Adrenal gland (tissue), 12 donors: ENCODE measurements around the gene TMA16. TPM values are rescaled to one million over a fixed set of nuclear protein-coding genes. Genes with fewer than 3 reads are reported as not detected.
A peak's percentile ranks its signal among the peaks of the same experiment; 100 is the strongest.

Experiments used
- DNase-seq, 7 donors: peaks; one replicate each; pipeline ENCODE4 v3.0.0-alpha.2; 2019 to 2020
- H3K27ac ChIP-seq, 5 donors: fragments of 200-600 bp; sonication (generic) in 4 of 5; 1 replicate in 3 of 5; 2 replicates in 2 of 5; pipeline versions ENCODE4 v1.5.1 to v1.8.0; 2016 to 2020; ENCODE audit warnings: mild to moderate bottlenecking in 1 of 5
- H3K27me3 ChIP-seq: fragments of 200-600 bp; 2 replicates; pipeline ENCODE4 v1.8.0; 2021
- H3K36me3 ChIP-seq, 2 donors: fragments of 200-600 bp; replicated peaks in 1 of 2; 1 replicate in 1 of 2; 2 replicates in 1 of 2; pipeline versions ENCODE4 v1.5.1 to v1.8.0; 2018 to 2022
- H3K4me1 ChIP-seq, 2 donors: fragments of 200-600 bp; replicated peaks in 1 of 2; 1 replicate in 1 of 2; 2 replicates in 1 of 2; pipeline versions ENCODE4 v1.5.1 to v1.8.0; 2018 to 2021
- H3K4me3 ChIP-seq, 4 donors: fragments of 200-600 bp; sonication (generic) in 3 of 4; one replicate each; pipeline ENCODE4 v1.5.1; 2016 to 2018
- H3K9me3 ChIP-seq, 3 donors: fragments of 200-600 bp; sonication (generic) in 1 of 3; replicated peaks in 1 of 3; 1 replicate in 2 of 3; 2 replicates in 1 of 3; pipeline versions ENCODE4 v1.5.1 to v1.8.0; 2016 to 2021
- POLR2A ChIP-seq, 2 donors: fragments of 450-650 bp; IDR thresholded peaks; one replicate each; pipeline ENCODE4 v1.6.1; 2017; ENCODE audit warnings: antibody characterized with exemption in 2 of 2, mild to moderate bottlenecking in 2 of 2, moderate library complexity in 1 of 2
- WGBS, 4 donors: extraction: QIAGEN DNeasy Blood & Tissue Kit in 2 of 4; methylation state at CpG; one replicate each; pipeline versions ENCODE4 v1.1.5 to v1.1.7; 2013 to 2017; 5-methylcytosine and 5-hydroxymethylcytosine counted together
- intact Hi-C, 2 donors: fragments of 100-400 bp; cut with DNase I; formaldehyde crosslinking; loops; one replicate each; pipeline versions ENCODE4 v1.14.1 to v1.15.0; 2022 to 2023
- polyA plus RNA-seq, 3 donors: library from polyadenylated mRNA; stranded (reverse); fragments of 200-250 nt in 2 of 3; fragments of 350-450 nt in 1 of 3; fragmentation: Illumina TruSeq in 1 of 3; extraction: RNeasy Lipid Tissue Mini Kit (QIAGEN cat#74804) in 1 of 3; gene quantifications; one replicate each; pipeline ENCODE4 v1.2.3, GENCODE V29; 2013 to 2014
- total RNA-seq, 9 donors: library from RNA; depleted of rRNA in 4 of 9; stranded (reverse); fragments of >200 nt in 4 of 9; fragments of 120-200 nt in 1 of 9; fragmentation: NEBNext Ultra II Directional in 1 of 9; extraction: Animal tissue kit (Norgen Biotek cat#: 25700) in 1 of 9; gene quantifications; one replicate each; pipeline versions ENCODE4 v1.1.0 to v1.2.4, GENCODE V29; 2013 to 2023
- TF ChIP-seq, protein P1 (sequence below), 6 experiments: fragments of 450-650 bp in 4 of 6; fragments of 200-600 bp in 2 of 6; sonication (generic) in 1 of 6; IDR thresholded peaks; 1 replicate in 5 of 6; 2 replicates in 1 of 6; pipeline versions ENCODE4 v1.5.1 to v1.8.0; 2016 to 2021; ENCODE audit warnings: antibody characterized with exemption in 6 of 6, mild to moderate bottlenecking in 2 of 6, moderate library complexity in 1 of 6
- donor health status: healthy with polysubstance abuse.
- donor health status: Bipolar disorder and iron deficiency.
- donor health status: DM: yes; HTN: yes; CAD: no.
- donor health status: DM: no; HTN: no; CAD: no.
- donor health status: DM: no; HTN: no; CAD: no.
- donor health status: DM: yes; HTN: yes; CAD: no.

The TMA16 gene
- total and polyA plus RNA-seq, 12 donors, result 7.7 to 63.1 (median 17.8) TPM

DNA sequence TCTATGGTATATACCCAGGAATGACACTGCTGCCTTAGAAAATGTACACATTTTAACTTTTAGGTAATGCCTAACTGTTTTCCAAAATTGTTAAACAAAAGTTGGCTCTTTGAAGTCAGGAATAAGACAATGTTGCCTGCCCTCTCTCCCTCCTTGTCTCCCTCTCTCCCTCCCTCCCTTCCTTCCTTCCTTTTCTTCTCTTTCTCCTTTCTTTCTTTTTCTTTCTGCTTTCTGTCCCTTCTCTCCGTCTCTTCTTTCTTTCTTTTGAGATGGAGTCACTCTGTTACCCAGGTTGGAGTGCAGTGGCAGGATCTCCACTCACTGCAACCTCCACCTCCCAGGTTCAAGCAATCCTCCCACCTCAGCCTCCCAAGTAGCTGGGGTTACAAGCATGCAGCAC is 4.6 kb upstream of the TMA16 start:
- Histone ChIP-seq H3K4me1 (no peaks in the 10 kb centered on the region), H3K27ac (no peak overlapping the region), H3K36me3 (no peaks in the 10 kb centered on the region), H3K27me3 (no peaks in the 10 kb centered on the region), H3K9me3 (no peaks in the 10 kb centered on the region), H3K4me3 (no peak overlapping the region)
- no peak for DNase-seq
- TF ChIP-seq, protein P1, sequence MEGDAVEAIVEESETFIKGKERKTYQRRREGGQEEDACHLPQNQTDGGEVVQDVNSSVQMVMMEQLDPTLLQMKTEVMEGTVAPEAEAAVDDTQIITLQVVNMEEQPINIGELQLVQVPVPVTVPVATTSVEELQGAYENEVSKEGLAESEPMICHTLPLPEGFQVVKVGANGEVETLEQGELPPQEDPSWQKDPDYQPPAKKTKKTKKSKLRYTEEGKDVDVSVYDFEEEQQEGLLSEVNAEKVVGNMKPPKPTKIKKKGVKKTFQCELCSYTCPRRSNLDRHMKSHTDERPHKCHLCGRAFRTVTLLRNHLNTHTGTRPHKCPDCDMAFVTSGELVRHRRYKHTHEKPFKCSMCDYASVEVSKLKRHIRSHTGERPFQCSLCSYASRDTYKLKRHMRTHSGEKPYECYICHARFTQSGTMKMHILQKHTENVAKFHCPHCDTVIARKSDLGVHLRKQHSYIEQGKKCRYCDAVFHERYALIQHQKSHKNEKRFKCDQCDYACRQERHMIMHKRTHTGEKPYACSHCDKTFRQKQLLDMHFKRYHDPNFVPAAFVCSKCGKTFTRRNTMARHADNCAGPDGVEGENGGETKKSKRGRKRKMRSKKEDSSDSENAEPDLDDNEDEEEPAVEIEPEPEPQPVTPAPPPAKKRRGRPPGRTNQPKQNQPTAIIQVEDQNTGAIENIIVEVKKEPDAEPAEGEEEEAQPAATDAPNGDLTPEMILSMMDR (IDR thresholded peaks at IDR 0.05), result no peak
- no peak for TF ChIP-seq POLR2A (IDR thresholded peaks at IDR 0.05)
- WGBS, 4 donors, result 47 to 74% (median 52%) methylated on average over 1 of the region's 1 CpG
- intact Hi-C loops, result loop anchor here (5.0 to 10.0 kb wide), 2 partner anchors 55 to 57 kb away; no protein-coding TSS in a partner anchor

DNA sequence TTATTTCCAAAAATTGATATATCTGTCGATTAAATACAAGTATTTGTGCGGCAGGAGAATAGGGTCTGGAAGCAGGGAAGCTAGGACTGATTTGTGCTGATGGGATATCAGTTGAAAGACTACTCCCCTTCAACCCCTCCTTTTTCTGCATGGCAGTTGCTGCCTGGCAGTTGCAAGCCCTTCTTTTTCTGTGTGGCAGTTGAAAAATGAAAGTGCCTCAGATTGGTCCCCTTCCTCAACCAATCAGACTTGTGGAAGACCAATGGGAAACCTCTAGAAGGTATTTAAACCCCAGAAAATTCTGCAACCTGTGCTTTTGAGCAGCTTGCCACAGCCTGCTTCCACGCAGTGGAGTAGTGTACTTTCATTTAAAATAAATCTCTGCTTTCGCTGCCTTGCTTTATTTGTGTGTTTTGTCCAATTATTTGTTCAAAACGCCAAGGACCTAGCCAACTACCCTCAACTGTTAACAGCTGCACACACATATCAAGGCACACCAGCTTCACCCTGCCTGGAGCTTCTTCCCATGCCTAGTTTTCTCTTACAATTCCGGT is 1.5 kb upstream of the TMA16 start:
- WGBS, 4 donors, result 93 to 95% (median 94%) methylated on average over 6 of the region's 6 CpGs
- TF ChIP-seq, protein P1 (IDR thresholded peaks at IDR 0.05), result no peak
- no peak for TF ChIP-seq POLR2A (IDR thresholded peaks at IDR 0.05)
- Histone ChIP-seq H3K36me3 (no peaks in the 10 kb centered on the region), H3K4me1 (peaks cover 0 to 19% of the 10 kb centered on the region in 2 donors), H3K27ac (no peak overlapping the region), H3K9me3 (no peaks in the 10 kb centered on the region), H3K4me3 (peak overlapping the region in 1 of 4 donors; percentile 9), H3K27me3 (no peaks in the 10 kb centered on the region)
- intact Hi-C loops, result no loop called here
- DNase-seq, result no peak

DNA sequence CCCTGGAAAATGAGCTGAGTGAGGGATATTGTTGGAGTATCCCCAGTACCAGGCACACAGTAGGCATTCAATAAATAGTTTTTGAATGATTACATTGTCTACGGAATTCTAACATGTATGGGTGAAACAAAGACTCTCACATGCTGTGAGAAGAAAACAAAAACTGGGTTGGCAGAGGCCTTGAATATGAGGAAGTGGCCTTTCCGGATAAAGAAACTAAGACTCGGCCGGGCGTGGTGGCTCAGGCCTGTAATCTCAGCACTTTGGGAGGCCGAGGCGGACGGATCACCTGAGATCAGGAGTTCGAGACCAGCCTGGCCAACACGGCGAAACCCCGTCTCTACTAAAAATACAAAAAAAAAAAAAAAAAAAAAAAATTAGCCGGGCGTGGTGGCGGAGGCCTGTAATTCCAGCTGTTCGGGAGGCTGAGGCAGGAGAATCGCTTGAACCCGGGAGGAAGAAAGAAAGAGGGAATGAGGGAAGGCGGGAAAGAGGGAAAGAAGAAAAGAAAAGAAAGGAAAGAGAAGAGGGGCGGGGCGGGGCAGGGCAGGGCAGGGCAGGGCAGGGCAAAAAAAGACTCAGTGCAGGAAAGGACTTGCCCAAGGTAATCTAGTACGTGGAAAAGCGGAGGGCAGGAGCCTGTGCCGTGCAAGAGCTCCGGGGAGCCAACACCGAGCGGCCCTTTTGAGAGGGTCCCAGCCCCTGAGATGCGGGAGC is 689 bp upstream of the TMA16 start:
- peak in 4 of 7 donors; percentile 22 to 61 (median 40) for DNase-seq
- H3K9me3 ChIP-seq, result no peaks in the 10 kb centered on the region
- H3K4me3 ChIP-seq, result peak overlapping the region; percentile 7 to 89 (median 85)
- 43 to 48% (median 47%) methylated on average over 28 of the region's 28 CpGs for WGBS, 4 donors
- H3K4me1 ChIP-seq, result peaks cover 0 to 19% of the 10 kb centered on the region in 2 donors
- H3K27ac ChIP-seq, result peak overlapping the region; percentile 42 to 90 (median 70)
- intact Hi-C loops, result no loop called here
- no peaks in the 10 kb centered on the region for H3K27me3 ChIP-seq
- TF ChIP-seq POLR2A (IDR thresholded peaks at IDR 0.05), result no peak
- no peaks in the 10 kb centered on the region for H3K36me3 ChIP-seq

DNA sequence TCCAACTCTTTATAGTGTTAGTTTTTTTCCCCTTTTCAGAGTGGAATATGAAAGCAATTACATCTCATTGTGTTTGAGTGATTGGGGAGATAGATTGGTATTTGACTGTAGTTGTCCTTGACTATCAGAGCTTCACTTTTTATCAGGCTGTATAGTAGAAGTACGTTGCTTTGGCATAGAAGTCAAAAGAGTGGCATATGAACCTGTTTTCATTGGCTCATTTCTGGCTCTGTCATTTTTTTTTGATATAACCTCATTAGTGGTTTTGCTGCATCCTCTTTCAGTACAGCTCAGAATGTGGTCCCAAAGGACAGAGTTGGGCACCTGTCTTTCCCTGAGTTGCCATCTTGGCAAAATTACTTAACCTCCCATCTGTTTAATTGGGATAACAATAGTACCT is 1.4 kb downstream of the TMA16 start:
- Histone ChIP-seq H3K27ac (no peak overlapping the region), H3K36me3 (no peaks in the 10 kb centered on the region), H3K4me1 (peaks cover 0 to 23% of the 10 kb centered on the region in 2 donors), H3K9me3 (no peaks in the 10 kb centered on the region), H3K27me3 (no peaks in the 10 kb centered on the region), H3K4me3 (peak overlapping the region in 1 of 4 donors; percentile 84)
- no peak for DNase-seq
- TF ChIP-seq, protein P1 (IDR thresholded peaks at IDR 0.05), result no peak
- no peak for TF ChIP-seq POLR2A (IDR thresholded peaks at IDR 0.05)
- intact Hi-C loops, result no loop called here
- 0 to 14% (median 6%) methylated on average over 1 of the region's 1 CpG for WGBS, 4 donors
